Nephron (organoid): ENCODE measurements around the gene PGR.
A peak's percentile ranks its signal among the peaks of the same experiment; 100 is the strongest.

Experiments
- H3K27ac Mint-ChIP-seq, 3 experiments: 2 replicates each; pipeline ENCODE4 v1.8.0; 2020; ENCODE audit warnings: mixed read lengths in 3 of 3, mild to moderate bottlenecking in 2 of 3, moderate library complexity in 1 of 3
- H3K27me3 Mint-ChIP-seq: 2 replicates; pipeline ENCODE4 v1.8.0; 2021; ENCODE audit warnings: low read depth, mild to moderate bottlenecking, moderate library complexity, mixed read lengths
- H3K36me3 Mint-ChIP-seq: 2 replicates; pipeline ENCODE4 v1.8.0; 2020; ENCODE audit warnings: low read depth, mixed read lengths
- H3K4me1 Mint-ChIP-seq: 2 replicates; pipeline ENCODE4 v1.8.0; 2020; ENCODE audit warnings: mixed read lengths
- H3K4me3 Mint-ChIP-seq, 3 experiments: 2 replicates each; pipeline ENCODE4 v1.8.0; 2020; ENCODE audit warnings: mild to moderate bottlenecking in 3 of 3, mixed read lengths in 3 of 3, moderate library complexity in 2 of 3
- H3K9me3 Mint-ChIP-seq: 2 replicates; pipeline ENCODE4 v1.8.0; 2020; ENCODE audit warnings: mixed read lengths
- CTCF ChIP-seq, 3 experiments: fragments of 200-600 bp; sonication (generic); IDR thresholded peaks; one replicate each; pipeline ENCODE4 v1.5.0; 2021; ENCODE audit warnings: antibody characterized with exemption in 3 of 3; ENCODE audit not compliant: unreplicated experiment in 3 of 3

The PGR gene

GRCh38 chr11:101048479-101048878, 81.1 kb downstream of the PGR start:
- Mint-ChIP-seq H3K27ac (no peak overlapping the region), H3K36me3 (no peaks in the 10 kb centered on the region), H3K4me3 (no peak overlapping the region), H3K4me1 (no peaks in the 10 kb centered on the region), H3K9me3 (peaks cover 3% of the 10 kb centered on the region), H3K27me3 (peaks cover 4% of the 10 kb centered on the region)
- TF ChIP-seq CTCF (IDR thresholded peaks at IDR 0.05; ENCODE audit: unreplicated experiment in 3 of 3) = no peak

GRCh38 chr11:101046947-101047346, 82.7 kb downstream of the PGR start:
- Mint-ChIP-seq H3K36me3 (no peaks in the 10 kb centered on the region), H3K4me3 (no peak overlapping the region), H3K9me3 (peaks cover 6% of the 10 kb centered on the region), H3K27me3 (peaks cover 4% of the 10 kb centered on the region), H3K4me1 (no peaks in the 10 kb centered on the region), H3K27ac (no peak overlapping the region)
- TF ChIP-seq CTCF (IDR thresholded peaks at IDR 0.05; ENCODE audit: unreplicated experiment in 3 of 3) = no peak

- Mint-ChIP-seq H3K4me1 (no peaks in the 10 kb centered on the region), H3K36me3 (no peaks in the 10 kb centered on the region), H3K4me3 (no peak overlapping the region), H3K9me3 (peaks cover 6% of the 10 kb centered on the region), H3K27me3 (peaks cover 4% of the 10 kb centered on the region), H3K27ac (no peak overlapping the region)
- no peak for TF ChIP-seq CTCF (IDR thresholded peaks at IDR 0.05; ENCODE audit: unreplicated experiment in 3 of 3)
Observed at GRCh38 chr11:101045415-101045814, 84.2 kb downstream of the PGR start.

GRCh38 chr11:101043940-101044339, 85.7 kb downstream of the PGR start:
- H3K4me3 Mint-ChIP-seq = no peak overlapping the region
- no peaks in the 10 kb centered on the region for H3K36me3 Mint-ChIP-seq
- H3K27ac Mint-ChIP-seq = no peak overlapping the region
- H3K9me3 Mint-ChIP-seq = peaks cover 6% of the 10 kb centered on the region
- peaks cover 4% of the 10 kb centered on the region for H3K27me3 Mint-ChIP-seq
- no peaks in the 10 kb centered on the region for H3K4me1 Mint-ChIP-seq
- TF ChIP-seq CTCF (IDR thresholded peaks at IDR 0.05; ENCODE audit: unreplicated experiment in 3 of 3) = no peak

GRCh38 chr11:101035872-101036271, 93.7 kb downstream of the PGR start:
- Mint-ChIP-seq H3K27ac (no peak overlapping the region), H3K9me3 (no peaks in the 10 kb centered on the region), H3K27me3 (no peaks in the 10 kb centered on the region), H3K4me1 (peaks cover 15% of the 10 kb centered on the region), H3K36me3 (no peaks in the 10 kb centered on the region), H3K4me3 (no peak overlapping the region)
- no peak for TF ChIP-seq CTCF (IDR thresholded peaks at IDR 0.05; ENCODE audit: unreplicated experiment in 3 of 3)

- H3K9me3 Mint-ChIP-seq = no peaks in the 10 kb centered on the region
- peak overlapping the region; percentile 42 to 71 (median 46) for H3K27ac Mint-ChIP-seq
- H3K27me3 Mint-ChIP-seq = no peaks in the 10 kb centered on the region
- TF ChIP-seq CTCF (IDR thresholded peaks at IDR 0.05; ENCODE audit: unreplicated experiment in 3 of 3) = no peak
- no peaks in the 10 kb centered on the region for H3K36me3 Mint-ChIP-seq
- no peak overlapping the region for H3K4me3 Mint-ChIP-seq
- peaks cover 15% of the 10 kb centered on the region for H3K4me1 Mint-ChIP-seq
Observed at GRCh38 chr11:101034076-101034475, 95.5 kb downstream of the PGR start.
